Heart right ventricle (tissue), 16 donors: Measurements from ENCODE around the gene OXTR. TPM values are rescaled to one million over a fixed set of nuclear protein-coding genes. Genes with fewer than 3 reads are reported as not detected.
A peak's percentile ranks its signal among the peaks of the same experiment; 100 is the strongest.

Source experiments
- ATAC-seq, 8 donors: fragments of 200-7000 bp; cut with Tn5 transposase; one replicate each; pipeline ENCODE4 v1.9.1; 2020; ENCODE audit warnings: mild to moderate bottlenecking in 8 of 8, moderate library complexity in 8 of 8, moderate number of reproducible peaks in 1 of 8
- DNase-seq, 2 donors: peaks; one replicate each; pipeline ENCODE4 v3.0.0-alpha.2; 2020
- H3K27ac ChIP-seq, 10 donors: fragments of 200-600 bp; sonication (generic) in 2 of 10; one replicate each; pipeline versions ENCODE4 v1.5.0 to v1.8.0; 2020 to 2022; ENCODE audit warnings: mild to moderate bottlenecking in 3 of 10
- H3K27me3 ChIP-seq, 7 donors: fragments of 200-600 bp; one replicate each; pipeline ENCODE4 v1.8.0; 2021 to 2022; ENCODE audit warnings: mild to moderate bottlenecking in 2 of 7
- H3K36me3 ChIP-seq, 9 donors: fragments of 200-600 bp; sonication (generic) in 1 of 9; one replicate each; pipeline versions ENCODE4 v1.5.0 to v1.8.0; 2020 to 2022; ENCODE audit warnings: mild to moderate bottlenecking in 2 of 9
- H3K4me1 ChIP-seq, 9 donors: fragments of 200-600 bp; sonication (generic) in 1 of 9; one replicate each; pipeline versions ENCODE4 v1.5.0 to v1.8.0; 2020 to 2022; ENCODE audit warnings: mild to moderate bottlenecking in 4 of 9
- H3K4me3 ChIP-seq, 10 donors: fragments of 200-600 bp; sonication (generic) in 2 of 10; one replicate each; pipeline versions ENCODE4 v1.5.0 to v1.8.0; 2020 to 2022; ENCODE audit warnings: mild to moderate bottlenecking in 7 of 10, moderate library complexity in 2 of 10
- H3K9me3 ChIP-seq, 11 donors: fragments of 200-600 bp in 10 of 11; sonication (generic) in 2 of 11; one replicate each; pipeline versions ENCODE4 v1.5.0 to v1.8.0; 2013 to 2022; ENCODE audit warnings: mild to moderate bottlenecking in 2 of 11, control low read depth in 1 of 11, moderate library complexity in 1 of 11
- WGBS, 2 donors: extraction: QIAGEN DNeasy Blood & Tissue Kit; methylation state at CpG; one replicate each; pipeline ENCODE4 v1.1.7; 2013; ENCODE audit warnings: inconsistent platforms in 1 of 2; 5-methylcytosine and 5-hydroxymethylcytosine counted together
- intact Hi-C, 10 donors: fragments of 100-400 bp; cut with DNase I; formaldehyde crosslinking; loops; one replicate each; pipeline versions ENCODE4 v1.11.1 to v1.14.2; 2022
- polyA plus RNA-seq, 2 donors: library from polyadenylated mRNA; stranded (reverse); fragments of 200-250 nt; gene quantifications; one replicate each; pipeline ENCODE4 v1.2.3, GENCODE V29; 2013
- total RNA-seq, 10 donors: library from RNA; stranded (reverse); fragmentation: NEBNext Ultra II Directional in 3 of 10; extraction: Animal tissue kit (Norgen Biotek cat#: 25700) in 3 of 10; gene quantifications; one replicate each; pipeline versions ENCODE4 v1.2.1 to v1.2.4, GENCODE V29; 2021 to 2023
- TF ChIP-seq, protein P1 (sequence below), 9 donors: fragments of 200-600 bp; sonication (generic) in 2 of 9; IDR thresholded peaks; one replicate each; pipeline versions ENCODE4 v1.5.0 to v1.8.0; 2021 to 2022; ENCODE audit warnings: antibody characterized with exemption in 9 of 9, mild to moderate bottlenecking in 5 of 9, moderate library complexity in 1 of 9
- donor health status: Arrhythmogenic right ventricular cardiomyopathy.
- donor health status: ischemic (EF 13 %, LVEDD 7.1; RV severe dilation, severe dysfunction).
- donor health status: healthy with polysubstance abuse.
- donor health status: DM: no; HTN: yes; CAD: no.
- donor health status: DM: no; HTN: no; CAD: no.
- donor health status: ischemic (EF 25% LVEDD 6.9; RV normal size, moderate dysfunction).
- donor health status: ischemic (EF 25% LVEDD 5.7; RV mildly dilated, moderate dysfunction).
- donor health status: healthy.
- donor health status: DM: yes; HTN: yes; CAD: no.
- donor health status: Ischemic cardiomyopathy.
- donor health status: ischemic (EF 35%, LVEDD 5.7; RV mildly dilated, moderate dysfunction).
- donor health status: nonischemic (EF 11% LVEDD 7.7; RV severe dilation, severe dysfunction).
- donor health status: DM: yes; HTN: yes; CAD: no.
- donor health status: PGD.
- donor health status: ischemic (EF 29% LVEDD 5.4; RV normal size, mild dysfunction).
- donor health status: nonischemic (EF 23%, LVEDD 6.1; RV moderate dilation, normal function).

OXTR gene
- total and polyA plus RNA-seq, 12 donors, result 0.12 to 0.49 (median 0.21) TPM; not detected in 2

DNA sequence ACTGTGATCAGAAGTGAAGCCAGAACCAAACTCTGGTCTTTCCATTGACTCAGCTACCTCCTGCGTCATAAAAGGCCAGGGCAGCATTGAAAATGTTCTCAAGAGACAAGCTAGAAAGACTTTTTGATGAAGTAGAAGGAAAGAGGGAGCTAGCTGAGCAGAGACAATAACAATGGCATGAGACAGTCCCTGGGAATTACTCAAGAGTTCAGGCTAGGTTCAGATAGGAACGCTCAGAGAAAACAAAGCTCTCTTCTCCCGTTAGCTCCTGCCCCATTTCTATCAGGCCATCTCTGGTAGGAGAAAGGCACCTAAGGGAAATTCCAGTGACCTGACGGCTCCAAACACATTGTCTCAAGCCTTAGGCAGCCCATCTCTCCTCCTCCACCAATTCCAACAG is 7.0 kb upstream of the OXTR start:
- no peaks in the 10 kb centered on the region for H3K9me3 ChIP-seq
- peaks cover 0 to 38% (median 9%) of the 10 kb centered on the region in 7 donors for H3K27me3 ChIP-seq
- TF ChIP-seq, protein P1, sequence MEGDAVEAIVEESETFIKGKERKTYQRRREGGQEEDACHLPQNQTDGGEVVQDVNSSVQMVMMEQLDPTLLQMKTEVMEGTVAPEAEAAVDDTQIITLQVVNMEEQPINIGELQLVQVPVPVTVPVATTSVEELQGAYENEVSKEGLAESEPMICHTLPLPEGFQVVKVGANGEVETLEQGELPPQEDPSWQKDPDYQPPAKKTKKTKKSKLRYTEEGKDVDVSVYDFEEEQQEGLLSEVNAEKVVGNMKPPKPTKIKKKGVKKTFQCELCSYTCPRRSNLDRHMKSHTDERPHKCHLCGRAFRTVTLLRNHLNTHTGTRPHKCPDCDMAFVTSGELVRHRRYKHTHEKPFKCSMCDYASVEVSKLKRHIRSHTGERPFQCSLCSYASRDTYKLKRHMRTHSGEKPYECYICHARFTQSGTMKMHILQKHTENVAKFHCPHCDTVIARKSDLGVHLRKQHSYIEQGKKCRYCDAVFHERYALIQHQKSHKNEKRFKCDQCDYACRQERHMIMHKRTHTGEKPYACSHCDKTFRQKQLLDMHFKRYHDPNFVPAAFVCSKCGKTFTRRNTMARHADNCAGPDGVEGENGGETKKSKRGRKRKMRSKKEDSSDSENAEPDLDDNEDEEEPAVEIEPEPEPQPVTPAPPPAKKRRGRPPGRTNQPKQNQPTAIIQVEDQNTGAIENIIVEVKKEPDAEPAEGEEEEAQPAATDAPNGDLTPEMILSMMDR (IDR thresholded peaks at IDR 0.05), result no peak
- H3K4me1 ChIP-seq, result no peaks in the 10 kb centered on the region
- no peak overlapping the region for H3K27ac ChIP-seq
- no peak for DNase-seq
- no peaks in the 10 kb centered on the region for H3K36me3 ChIP-seq
- WGBS, 2 donors, result 57 to 61% methylated on average over 4 of the region's 4 CpGs
- no peak for ATAC-seq
- intact Hi-C loops, result no loop called here
- no peak overlapping the region for H3K4me3 ChIP-seq

DNA sequence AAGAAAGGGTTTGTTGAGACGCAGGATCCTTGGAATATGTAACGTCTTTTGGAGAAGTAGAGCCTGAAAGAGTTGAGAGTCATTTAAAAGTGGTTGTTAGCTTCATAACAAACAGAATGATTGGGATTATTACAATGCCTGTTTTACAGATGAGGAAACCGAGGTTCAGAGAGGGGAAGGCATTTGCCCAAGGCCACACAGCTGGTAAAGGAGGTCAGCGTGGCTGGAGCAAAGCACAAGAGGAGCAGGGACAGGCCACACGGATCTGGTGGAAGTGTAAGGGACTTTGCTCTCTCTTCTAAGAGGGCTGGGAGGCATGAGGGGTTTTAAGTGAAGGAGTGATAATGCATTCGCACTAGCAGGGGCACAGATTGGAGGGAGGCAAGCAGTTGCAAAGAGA is 6.2 kb upstream of the OXTR start:
- peaks cover 0 to 46% (median 16%) of the 10 kb centered on the region in 7 donors for H3K27me3 ChIP-seq
- DNase-seq (no peak), ATAC-seq (no peak)
- TF ChIP-seq, protein P1 (IDR thresholded peaks at IDR 0.05), result no peak
- no peaks in the 10 kb centered on the region for H3K4me1 ChIP-seq
- no peaks in the 10 kb centered on the region for H3K9me3 ChIP-seq
- H3K27ac ChIP-seq, result no peak overlapping the region
- no peak overlapping the region for H3K4me3 ChIP-seq
- WGBS, 2 donors, result 86 to 92% methylated on average over 6 of the region's 6 CpGs
- H3K36me3 ChIP-seq, result no peaks in the 10 kb centered on the region
- intact Hi-C loops, result no loop called here

- intact Hi-C loops, result no loop called here
- no peak for ATAC-seq
- TF ChIP-seq, protein P1 (IDR thresholded peaks at IDR 0.05), result no peak
- Histone ChIP-seq H3K27me3 (peaks cover 0 to 48% (median 20%) of the 10 kb centered on the region in 7 donors), H3K4me3 (no peak overlapping the region), H3K9me3 (no peaks in the 10 kb centered on the region), H3K4me1 (no peaks in the 10 kb centered on the region), H3K36me3 (no peaks in the 10 kb centered on the region), H3K27ac (no peak overlapping the region)
- WGBS, 2 donors, result 79 to 86% methylated on average over 5 of the region's 5 CpGs
- DNase-seq, result no peak
Measured at GRCh38 chr3:8775181-8775580, 5.8 kb upstream of the OXTR start.

- WGBS, 2 donors, result 73 to 87% methylated on average over 5 of the region's 5 CpGs
- no peak overlapping the region for H3K27ac ChIP-seq
- H3K36me3 ChIP-seq, result no peaks in the 10 kb centered on the region
- ATAC-seq (peak in 1 of 8 donors; percentile 31), DNase-seq (no peak)
- intact Hi-C loops, result no loop called here
- no peaks in the 10 kb centered on the region for H3K9me3 ChIP-seq
- peaks cover 3 to 59% (median 28%) of the 10 kb centered on the region in 7 donors for H3K27me3 ChIP-seq
- H3K4me1 ChIP-seq, result peaks cover 0 to 8% (median 4%) of the 10 kb centered on the region in 9 donors
- TF ChIP-seq, protein P1 (IDR thresholded peaks at IDR 0.05), result no peak
- H3K4me3 ChIP-seq, result no peak overlapping the region
Measured at GRCh38 chr3:8773941-8774542, 4.6 kb upstream of the OXTR start.
